HG03354 (cell line): ENCODE measurements around the gene COMTD1.

Experiments
- ATAC-seq: cut with Tn5 transposase; IDR thresholded peaks from one replicate; pipeline ENCODE4 v1.9.1; 2021; ENCODE audit warnings: mild to moderate bottlenecking; ENCODE audit not compliant: unreplicated experiment, poor library complexity, severe bottlenecking

COMTD1 gene

GRCh38 chr10:75246506-75246905 is 10.7 kb upstream of the COMTD1 start:
- no peak for ATAC-seq

GRCh38 chr10:75245354-75246250 is 9.8 kb upstream of the COMTD1 start:
- no peak for ATAC-seq

GRCh38 chr10:75244487-75245353 is 9.0 kb upstream of the COMTD1 start:
- ATAC-seq, result no peak

- ATAC-seq, result no peak
Observed at GRCh38 chr10:75243426-75243825, 7.7 kb upstream of the COMTD1 start.

- ATAC-seq, result no peak
Observed at GRCh38 chr10:75240329-75241076, 4.7 kb upstream of the COMTD1 start.

- ATAC-seq, result no peak
Observed at GRCh38 chr10:75239096-75239790, 3.5 kb upstream of the COMTD1 start.

- ATAC-seq, result no peak
Observed at GRCh38 chr10:75238182-75239095, 2.7 kb upstream of the COMTD1 start.

GRCh38 chr10:75236178-75236825 is 545 bp upstream of the COMTD1 start:
- ATAC-seq, result no peak

GRCh38 chr10:75234683-75235374 is 928 bp downstream of the COMTD1 start:
- peak; percentile 5 for ATAC-seq

GRCh38 chr10:75234017-75234682 is 1.6 kb downstream of the COMTD1 start:
- ATAC-seq, result peak; percentile 52

- no peak for ATAC-seq
Observed at GRCh38 chr10:75233444-75234016, 2.2 kb downstream of the COMTD1 start.

GRCh38 chr10:75231672-75232581 is 3.8 kb downstream of the COMTD1 start:
- no peak for ATAC-seq

- ATAC-seq, result peak; percentile 37
Observed at GRCh38 chr10:75230600-75231038, 5.1 kb downstream of the COMTD1 start.

GRCh38 chr10:75229971-75230370 is 5.8 kb downstream of the COMTD1 start:
- no peak for ATAC-seq

GRCh38 chr10:75228834-75229233 is 6.9 kb downstream of the COMTD1 start:
- ATAC-seq, result no peak
